ENCODE results near the gene CYP2R1. TPM values are rescaled to one million over a fixed set of nuclear protein-coding genes. Genes with fewer than 3 reads are reported as not detected.
A peak's percentile ranks its signal among the peaks of the same experiment; 100 is the strongest.

CYP2R1 gene
- total and polyA plus RNA-seq, 2 of the 13 experiments (the other 11 are each of a cell fraction or from before 2014, with no cell fraction given) = 0.59 to 0.60 TPM

DNA sequence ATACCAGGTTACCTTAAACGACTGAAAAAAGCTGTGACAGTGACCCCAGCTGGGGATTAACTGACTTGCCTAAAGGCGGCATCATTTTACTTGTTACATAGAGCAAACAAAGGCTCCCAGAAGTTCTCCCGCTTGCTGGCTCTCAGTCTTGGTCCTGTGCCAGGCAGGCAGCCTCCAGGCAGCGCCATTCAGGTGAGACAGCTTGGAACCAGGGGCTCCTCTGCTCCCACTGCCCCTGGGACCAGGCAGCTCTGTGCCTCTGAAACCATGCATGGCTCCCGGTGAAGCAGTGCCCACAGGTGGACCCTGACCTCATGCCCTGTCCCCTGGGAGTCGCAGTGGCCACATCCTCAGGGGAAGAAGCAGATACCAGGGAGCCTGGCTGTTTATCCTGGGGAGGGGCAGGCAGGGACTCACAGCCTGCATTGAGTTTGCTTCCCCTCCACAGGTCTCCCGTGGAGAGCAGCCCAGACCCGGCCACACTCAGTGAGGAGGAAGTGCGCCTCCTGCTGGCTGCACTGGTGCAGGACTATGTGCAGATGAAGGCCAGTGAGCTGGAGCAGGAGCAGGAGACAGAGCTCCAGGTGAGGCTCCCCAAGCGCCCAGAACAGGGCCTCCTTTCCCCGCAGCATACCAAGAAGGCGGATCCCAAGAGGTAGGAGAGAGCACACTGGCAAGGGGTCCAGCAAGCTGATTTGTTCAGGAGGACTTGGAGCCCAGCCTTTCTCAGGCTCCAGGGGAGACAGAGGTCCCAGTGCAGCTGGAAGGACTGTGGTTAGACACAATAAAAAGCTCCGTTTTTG is 15.6 kb upstream of the CYP2R1 start (continued):
- peak; percentile 91 for TF ChIP-seq XRCC5 (optimal IDR thresholded peaks at IDR 0.05; ENCODE audit: low read length)
- TF ChIP-seq, protein P1, sequence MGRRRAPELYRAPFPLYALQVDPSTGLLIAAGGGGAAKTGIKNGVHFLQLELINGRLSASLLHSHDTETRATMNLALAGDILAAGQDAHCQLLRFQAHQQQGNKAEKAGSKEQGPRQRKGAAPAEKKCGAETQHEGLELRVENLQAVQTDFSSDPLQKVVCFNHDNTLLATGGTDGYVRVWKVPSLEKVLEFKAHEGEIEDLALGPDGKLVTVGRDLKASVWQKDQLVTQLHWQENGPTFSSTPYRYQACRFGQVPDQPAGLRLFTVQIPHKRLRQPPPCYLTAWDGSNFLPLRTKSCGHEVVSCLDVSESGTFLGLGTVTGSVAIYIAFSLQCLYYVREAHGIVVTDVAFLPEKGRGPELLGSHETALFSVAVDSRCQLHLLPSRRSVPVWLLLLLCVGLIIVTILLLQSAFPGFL (CRISPR knock-in tag; IDR thresholded peaks at IDR 0.05) = no peak
- TF ChIP-seq AKAP8 (CRISPR knock-in tag; IDR thresholded peaks at IDR 0.05) = no peak
- no peak for TF ChIP-seq RAD51 (IDR thresholded peaks at IDR 0.05; ENCODE audit: borderline replicate concordance)
- no peak for TF ChIP-seq DMAP1 (CRISPR knock-in tag; IDR thresholded peaks at IDR 0.05)
- TF ChIP-seq ZNF772 (CRISPR knock-in tag; IDR thresholded peaks at IDR 0.05) = no peak
- no peak for TF ChIP-seq ZNF484 (CRISPR knock-in tag; IDR thresholded peaks at IDR 0.05; ENCODE audit: borderline replicate concordance, low read depth)
- TF ChIP-seq, protein P2, sequence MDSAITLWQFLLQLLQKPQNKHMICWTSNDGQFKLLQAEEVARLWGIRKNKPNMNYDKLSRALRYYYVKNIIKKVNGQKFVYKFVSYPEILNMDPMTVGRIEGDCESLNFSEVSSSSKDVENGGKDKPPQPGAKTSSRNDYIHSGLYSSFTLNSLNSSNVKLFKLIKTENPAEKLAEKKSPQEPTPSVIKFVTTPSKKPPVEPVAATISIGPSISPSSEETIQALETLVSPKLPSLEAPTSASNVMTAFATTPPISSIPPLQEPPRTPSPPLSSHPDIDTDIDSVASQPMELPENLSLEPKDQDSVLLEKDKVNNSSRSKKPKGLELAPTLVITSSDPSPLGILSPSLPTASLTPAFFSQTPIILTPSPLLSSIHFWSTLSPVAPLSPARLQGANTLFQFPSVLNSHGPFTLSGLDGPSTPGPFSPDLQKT (CRISPR knock-in tag; IDR thresholded peaks at IDR 0.05; ENCODE audit: borderline replicate concordance) = no peak
- TF ChIP-seq, protein P3, sequence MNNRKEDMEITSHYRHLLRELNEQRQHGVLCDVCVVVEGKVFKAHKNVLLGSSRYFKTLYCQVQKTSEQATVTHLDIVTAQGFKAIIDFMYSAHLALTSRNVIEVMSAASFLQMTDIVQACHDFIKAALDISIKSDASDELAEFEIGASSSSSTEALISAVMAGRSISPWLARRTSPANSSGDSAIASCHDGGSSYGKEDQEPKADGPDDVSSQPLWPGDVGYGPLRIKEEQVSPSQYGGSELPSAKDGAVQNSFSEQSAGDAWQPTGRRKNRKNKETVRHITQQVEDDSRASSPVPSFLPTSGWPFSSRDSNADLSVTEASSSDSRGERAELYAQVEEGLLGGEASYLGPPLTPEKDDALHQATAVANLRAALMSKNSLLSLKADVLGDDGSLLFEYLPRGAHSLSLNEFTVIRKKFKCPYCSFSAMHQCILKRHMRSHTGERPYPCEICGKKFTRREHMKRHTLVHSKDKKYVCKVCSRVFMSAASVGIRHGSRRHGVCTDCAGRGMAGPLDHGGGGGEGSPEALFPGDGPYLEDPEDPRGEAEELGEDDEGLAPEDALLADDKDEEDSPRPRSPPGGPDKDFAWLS (CRISPR knock-in tag; IDR thresholded peaks at IDR 0.05; ENCODE audit: borderline replicate concordance) = no peak
- TF ChIP-seq, protein P4, sequence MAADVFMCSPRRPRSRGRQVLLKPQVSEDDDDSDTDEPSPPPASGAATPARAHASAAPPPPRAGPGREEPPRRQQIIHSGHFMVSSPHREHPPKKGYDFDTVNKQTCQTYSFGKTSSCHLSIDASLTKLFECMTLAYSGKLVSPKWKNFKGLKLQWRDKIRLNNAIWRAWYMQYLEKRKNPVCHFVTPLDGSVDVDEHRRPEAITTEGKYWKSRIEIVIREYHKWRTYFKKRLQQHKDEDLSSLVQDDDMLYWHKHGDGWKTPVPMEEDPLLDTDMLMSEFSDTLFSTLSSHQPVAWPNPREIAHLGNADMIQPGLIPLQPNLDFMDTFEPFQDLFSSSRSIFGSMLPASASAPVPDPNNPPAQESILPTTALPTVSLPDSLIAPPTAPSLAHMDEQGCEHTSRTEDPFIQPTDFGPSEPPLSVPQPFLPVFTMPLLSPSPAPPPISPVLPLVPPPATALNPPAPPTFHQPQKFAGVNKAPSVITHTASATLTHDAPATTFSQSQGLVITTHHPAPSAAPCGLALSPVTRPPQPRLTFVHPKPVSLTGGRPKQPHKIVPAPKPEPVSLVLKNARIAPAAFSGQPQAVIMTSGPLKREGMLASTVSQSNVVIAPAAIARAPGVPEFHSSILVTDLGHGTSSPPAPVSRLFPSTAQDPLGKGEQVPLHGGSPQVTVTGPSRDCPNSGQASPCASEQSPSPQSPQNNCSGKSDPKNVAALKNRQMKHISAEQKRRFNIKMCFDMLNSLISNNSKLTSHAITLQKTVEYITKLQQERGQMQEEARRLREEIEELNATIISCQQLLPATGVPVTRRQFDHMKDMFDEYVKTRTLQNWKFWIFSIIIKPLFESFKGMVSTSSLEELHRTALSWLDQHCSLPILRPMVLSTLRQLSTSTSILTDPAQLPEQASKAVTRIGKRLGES (CRISPR knock-in tag; IDR thresholded peaks at IDR 0.05; ENCODE audit: borderline replicate concordance) = no peak
- no peak for TF ChIP-seq ZNF564 (CRISPR knock-in tag; IDR thresholded peaks at IDR 0.05)
- TF ChIP-seq ZNF446 (CRISPR knock-in tag; IDR thresholded peaks at IDR 0.05) = no peak
- TF ChIP-seq, protein P5, sequence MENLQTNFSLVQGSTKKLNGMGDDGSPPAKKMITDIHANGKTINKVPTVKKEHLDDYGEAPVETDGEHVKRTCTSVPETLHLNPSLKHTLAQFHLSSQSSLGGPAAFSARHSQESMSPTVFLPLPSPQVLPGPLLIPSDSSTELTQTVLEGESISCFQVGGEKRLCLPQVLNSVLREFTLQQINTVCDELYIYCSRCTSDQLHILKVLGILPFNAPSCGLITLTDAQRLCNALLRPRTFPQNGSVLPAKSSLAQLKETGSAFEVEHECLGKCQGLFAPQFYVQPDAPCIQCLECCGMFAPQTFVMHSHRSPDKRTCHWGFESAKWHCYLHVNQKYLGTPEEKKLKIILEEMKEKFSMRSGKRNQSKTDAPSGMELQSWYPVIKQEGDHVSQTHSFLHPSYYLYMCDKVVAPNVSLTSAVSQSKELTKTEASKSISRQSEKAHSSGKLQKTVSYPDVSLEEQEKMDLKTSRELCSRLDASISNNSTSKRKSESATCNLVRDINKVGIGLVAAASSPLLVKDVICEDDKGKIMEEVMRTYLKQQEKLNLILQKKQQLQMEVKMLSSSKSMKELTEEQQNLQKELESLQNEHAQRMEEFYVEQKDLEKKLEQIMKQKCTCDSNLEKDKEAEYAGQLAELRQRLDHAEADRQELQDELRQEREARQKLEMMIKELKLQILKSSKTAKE (CRISPR knock-in tag; IDR thresholded peaks at IDR 0.05; ENCODE audit: borderline replicate concordance) = no peak
- no peak; the same call in 1 of the 2 replicates for TF ChIP-seq GATAD1 (CRISPR knock-in tag; IDR thresholded peaks at IDR 0.05)
- no peak for TF ChIP-seq SP5 (CRISPR knock-in tag; IDR thresholded peaks at IDR 0.05; ENCODE audit: borderline replicate concordance, low read depth)
- no peak for TF ChIP-seq ZFAT (CRISPR knock-in tag; conservative IDR thresholded peaks at IDR 0.05)
- TF ChIP-seq, protein P6, sequence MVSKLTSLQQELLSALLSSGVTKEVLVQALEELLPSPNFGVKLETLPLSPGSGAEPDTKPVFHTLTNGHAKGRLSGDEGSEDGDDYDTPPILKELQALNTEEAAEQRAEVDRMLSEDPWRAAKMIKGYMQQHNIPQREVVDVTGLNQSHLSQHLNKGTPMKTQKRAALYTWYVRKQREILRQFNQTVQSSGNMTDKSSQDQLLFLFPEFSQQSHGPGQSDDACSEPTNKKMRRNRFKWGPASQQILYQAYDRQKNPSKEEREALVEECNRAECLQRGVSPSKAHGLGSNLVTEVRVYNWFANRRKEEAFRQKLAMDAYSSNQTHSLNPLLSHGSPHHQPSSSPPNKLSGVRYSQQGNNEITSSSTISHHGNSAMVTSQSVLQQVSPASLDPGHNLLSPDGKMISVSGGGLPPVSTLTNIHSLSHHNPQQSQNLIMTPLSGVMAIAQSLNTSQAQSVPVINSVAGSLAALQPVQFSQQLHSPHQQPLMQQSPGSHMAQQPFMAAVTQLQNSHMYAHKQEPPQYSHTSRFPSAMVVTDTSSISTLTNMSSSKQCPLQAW (CRISPR knock-in tag; IDR thresholded peaks at IDR 0.05) = peak; percentile 60
- TF ChIP-seq AGO2 (optimal IDR thresholded peaks at IDR 0.05; ENCODE audit: low read depth, low read length) = no peak

All from HepG2 (cell line).